NCI-H748 treated with DMSO at 0.1 percent for 48 hours (cell line): ENCODE data around the gene PYCARD.

Experiments used
- DNase-seq: peaks from one replicate; lab custom pipeline; 2025; lab: John Stamatoyannopoulos, UW

The PYCARD gene

GRCh38 chr16:31190818-31191444, 11.6 kb downstream of the PYCARD start:
- DNase-seq: no peak

GRCh38 chr16:31190061-31190460, 12.5 kb downstream of the PYCARD start:
- DNase-seq: no peak

GRCh38 chr16:31189412-31189778, 13.2 kb downstream of the PYCARD start:
- no peak for DNase-seq

- DNase-seq: no peak
Measured at GRCh38 chr16:31188450-31189411, 13.8 kb downstream of the PYCARD start.

GRCh38 chr16:31187808-31188189, 14.8 kb downstream of the PYCARD start:
- DNase-seq: no peak

GRCh38 chr16:31186930-31187807, 15.4 kb downstream of the PYCARD start:
- DNase-seq: no peak

GRCh38 chr16:31186176-31186575, 16.4 kb downstream of the PYCARD start:
- no peak for DNase-seq

- DNase-seq: no peak
Measured at GRCh38 chr16:31185339-31185738, 17.2 kb downstream of the PYCARD start.

- DNase-seq: no peak
Measured at GRCh38 chr16:31184888-31185287, 17.7 kb downstream of the PYCARD start.

- no peak for DNase-seq
Measured at GRCh38 chr16:31183432-31184428, 18.8 kb downstream of the PYCARD start.

GRCh38 chr16:31182391-31182790, 20.2 kb downstream of the PYCARD start:
- DNase-seq: no peak

GRCh38 chr16:31181102-31181830, 21.3 kb downstream of the PYCARD start:
- no peak for DNase-seq

GRCh38 chr16:31179747-31180459, 22.7 kb downstream of the PYCARD start, which contains the start of gene FUS:
TSS of gene FUS (plus strand) at chr16:31180139. CDS start at chr16:31180215, 76 bp downstream.
- DNase-seq: peak; percentile 71

- no peak for DNase-seq
Measured at GRCh38 chr16:31179219-31179746, 23.3 kb downstream of the PYCARD start.

GRCh38 chr16:31177136-31177535, 25.4 kb downstream of the PYCARD start:
- DNase-seq: no peak

GRCh38 chr16:31170048-31170447, 32.5 kb downstream of the PYCARD start:
- DNase-seq: peak; percentile 64

GRCh38 chr16:31168848-31169247, 33.7 kb downstream of the PYCARD start:
- DNase-seq: no peak

GRCh38 chr16:31167315-31167714, 35.2 kb downstream of the PYCARD start:
- DNase-seq: no peak

GRCh38 chr16:31157136-31157535, 45.4 kb downstream of the PYCARD start:
- no peak for DNase-seq
